HG02588 (cell line): ENCODE measurements around the gene ATP11C.
"Not testable (repeated sequence)": the region's sequence is repeated elsewhere in the genome, so short reads cannot be mapped to it uniquely, and the experiment has no call there.

Source experiments
- ATAC-seq: cut with Tn5 transposase; IDR thresholded peaks from one replicate; pipeline ENCODE4 v1.9.1; 2021; ENCODE audit warnings: mild to moderate bottlenecking, moderate library complexity; ENCODE audit not compliant: unreplicated experiment

Gene ATP11C

GRCh38 chrX:139924696-139925095 is 8.2 kb downstream of the ATP11C start:
- ATAC-seq = no peak

GRCh38 chrX:139924069-139924695 is 8.7 kb downstream of the ATP11C start:
- no peak for ATAC-seq

GRCh38 chrX:139921142-139921541 is 11.7 kb downstream of the ATP11C start:
- ATAC-seq = not testable (repeated sequence)

DNA sequence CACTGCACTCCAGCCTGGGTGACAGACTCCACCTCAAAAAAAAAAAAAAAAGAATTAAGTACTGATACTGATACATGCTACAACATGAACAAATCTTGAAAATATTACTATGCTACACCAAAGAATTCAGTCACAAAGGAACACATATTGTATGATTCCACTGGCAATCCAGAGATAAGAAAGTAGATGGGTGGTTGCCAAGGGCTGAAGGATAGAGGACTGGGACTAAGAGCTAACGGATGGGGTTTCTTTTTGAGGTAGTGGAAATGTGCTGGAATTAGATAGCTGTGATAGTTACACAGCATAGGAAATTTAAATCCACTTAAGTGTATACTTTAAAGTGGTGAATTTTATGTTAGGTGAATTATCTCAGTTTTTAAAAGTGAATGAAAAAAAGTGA is 12.5 kb downstream of the ATP11C start:
- no peak for ATAC-seq

DNA sequence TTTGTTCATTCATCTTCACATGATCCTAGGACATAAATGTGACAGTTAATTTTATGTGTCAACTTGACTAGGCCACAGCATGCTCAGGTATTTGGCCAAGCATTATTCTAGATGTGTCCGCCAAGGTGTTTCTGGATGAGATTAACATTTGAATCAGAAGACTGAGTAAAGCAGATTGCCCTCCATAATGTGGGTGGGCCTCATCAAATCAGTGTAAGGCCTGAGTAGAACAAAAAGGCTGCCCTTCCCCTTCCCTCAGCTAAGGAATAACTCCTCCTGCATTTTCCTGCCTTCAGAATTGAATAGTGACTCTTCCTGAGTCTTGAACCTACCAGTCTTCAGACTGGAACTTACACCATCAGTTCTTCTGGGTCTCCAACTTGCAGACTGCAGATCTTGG is 18.4 kb downstream of the ATP11C start:
- ATAC-seq = no peak

DNA sequence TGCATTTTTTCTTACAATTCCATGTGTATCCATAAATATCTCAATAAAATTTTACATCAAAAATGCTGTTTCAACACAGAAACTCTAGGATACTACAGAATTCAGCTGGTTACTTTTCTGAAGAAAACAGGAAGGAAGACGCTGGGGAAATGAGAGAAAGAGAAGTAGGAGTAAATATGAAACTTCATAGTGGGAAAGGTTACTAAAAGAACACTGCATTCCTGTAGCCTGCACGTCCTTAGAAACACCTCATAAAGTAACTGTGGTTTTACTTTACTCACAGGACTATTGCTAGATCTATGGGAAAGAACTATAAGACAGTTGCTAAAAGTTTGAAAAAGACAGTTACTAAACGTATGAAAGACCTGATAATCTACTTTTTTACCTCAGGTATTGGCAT is 23.1 kb downstream of the ATP11C start:
- no peak for ATAC-seq

- no peak for ATAC-seq
Measured at GRCh38 chrX:139907078-139907477, 25.8 kb downstream of the ATP11C start.

DNA sequence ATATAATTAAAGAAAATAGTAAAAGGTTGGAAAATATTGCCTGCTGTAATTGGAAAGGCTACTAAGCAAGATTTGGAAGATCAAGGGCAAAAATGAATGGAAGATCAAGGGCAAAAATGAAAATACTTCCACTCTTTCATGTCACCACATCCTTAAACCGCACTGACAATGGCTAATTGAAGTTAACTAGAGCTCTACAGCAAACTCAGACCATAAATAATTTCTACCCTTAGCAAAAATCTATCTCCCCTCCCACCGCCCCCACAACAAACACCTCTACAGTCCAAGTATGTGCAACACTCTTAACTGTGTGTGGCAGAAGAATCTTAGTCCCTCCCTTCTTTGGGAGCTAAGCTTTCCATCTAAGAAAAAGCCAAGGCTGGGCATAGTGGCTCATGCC is 27.1 kb downstream of the ATP11C start:
- no peak for ATAC-seq

DNA sequence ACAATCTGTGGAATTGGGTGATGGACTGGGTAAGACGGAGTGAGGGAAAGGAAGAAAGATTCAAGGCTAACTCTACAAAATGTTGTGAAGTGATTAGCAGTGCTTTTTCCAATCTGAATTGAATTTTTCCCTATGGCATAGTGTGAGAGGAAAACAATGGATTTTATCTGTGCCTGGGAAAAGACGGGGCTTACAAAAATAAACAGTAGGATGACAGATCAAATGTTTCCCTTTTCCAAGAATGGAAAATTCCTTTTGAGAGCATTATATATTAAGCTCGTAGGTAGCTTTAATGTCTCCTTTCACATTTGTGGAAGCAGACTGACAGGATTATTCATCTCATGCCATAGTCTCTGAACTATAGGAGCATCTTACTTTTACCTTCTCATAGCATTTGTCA is 27.8 kb downstream of the ATP11C start:
- ATAC-seq = no peak

DNA sequence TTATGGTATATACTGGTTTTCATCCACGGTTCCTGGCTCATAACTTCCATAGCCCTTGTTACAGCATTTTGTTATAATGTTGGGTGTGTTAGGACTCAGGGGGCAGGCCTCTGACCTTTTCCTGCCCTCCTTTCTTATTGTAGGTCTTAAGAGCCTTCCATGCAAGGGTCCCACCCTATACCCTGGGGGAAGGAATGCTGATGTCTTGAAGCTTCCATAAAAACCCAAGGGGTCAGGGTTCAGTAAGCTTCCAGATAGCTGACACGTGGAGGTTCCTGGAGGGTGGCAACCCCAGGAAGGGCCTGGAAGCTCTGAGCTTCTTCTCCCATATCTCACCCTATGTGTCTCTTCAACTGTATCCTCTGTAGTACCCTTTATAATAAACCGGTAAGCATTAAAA is 29.6 kb downstream of the ATP11C start:
- no peak for ATAC-seq

DNA sequence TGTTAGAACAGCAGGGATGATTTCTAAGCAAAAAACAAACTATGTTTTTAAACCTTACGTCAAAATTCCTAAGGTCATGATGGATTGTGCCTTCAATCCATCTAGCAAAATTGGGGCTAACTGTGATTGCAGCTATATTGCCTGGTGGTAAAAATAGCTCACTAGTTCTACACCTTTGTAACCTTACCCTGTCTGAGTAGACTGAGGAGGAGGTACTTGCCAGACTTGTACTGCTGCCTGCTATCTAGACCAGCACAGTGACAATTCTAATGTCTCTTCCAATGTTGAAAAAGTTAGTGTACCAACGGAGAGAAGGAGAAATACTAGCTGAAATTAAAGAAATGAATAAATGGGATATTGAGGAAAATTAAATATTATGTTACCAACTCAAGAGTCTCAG is 30.3 kb downstream of the ATP11C start:
- no peak for ATAC-seq

GRCh38 chrX:139898334-139898733 is 34.5 kb downstream of the ATP11C start:
- ATAC-seq = no peak

DNA sequence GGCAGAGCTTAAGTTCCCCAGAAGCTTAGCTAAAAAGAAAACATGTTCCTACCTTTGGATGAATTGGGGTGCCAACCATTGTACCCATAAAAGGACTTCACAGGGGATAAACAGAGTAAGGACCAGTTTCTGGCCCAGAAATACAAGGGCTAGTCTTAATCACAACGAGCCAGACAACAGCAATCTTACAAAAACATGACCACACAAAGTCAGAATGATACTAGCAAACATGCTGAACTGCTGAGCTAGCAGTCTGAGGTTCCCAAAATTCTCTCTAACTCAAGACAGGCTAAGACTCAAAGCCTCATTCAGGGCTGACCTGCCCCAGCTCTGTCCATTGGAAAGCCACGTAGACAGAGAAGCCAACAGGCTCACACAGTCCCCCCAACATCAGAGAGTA is 40.3 kb downstream of the ATP11C start:
- peak; percentile 79 for ATAC-seq

DNA sequence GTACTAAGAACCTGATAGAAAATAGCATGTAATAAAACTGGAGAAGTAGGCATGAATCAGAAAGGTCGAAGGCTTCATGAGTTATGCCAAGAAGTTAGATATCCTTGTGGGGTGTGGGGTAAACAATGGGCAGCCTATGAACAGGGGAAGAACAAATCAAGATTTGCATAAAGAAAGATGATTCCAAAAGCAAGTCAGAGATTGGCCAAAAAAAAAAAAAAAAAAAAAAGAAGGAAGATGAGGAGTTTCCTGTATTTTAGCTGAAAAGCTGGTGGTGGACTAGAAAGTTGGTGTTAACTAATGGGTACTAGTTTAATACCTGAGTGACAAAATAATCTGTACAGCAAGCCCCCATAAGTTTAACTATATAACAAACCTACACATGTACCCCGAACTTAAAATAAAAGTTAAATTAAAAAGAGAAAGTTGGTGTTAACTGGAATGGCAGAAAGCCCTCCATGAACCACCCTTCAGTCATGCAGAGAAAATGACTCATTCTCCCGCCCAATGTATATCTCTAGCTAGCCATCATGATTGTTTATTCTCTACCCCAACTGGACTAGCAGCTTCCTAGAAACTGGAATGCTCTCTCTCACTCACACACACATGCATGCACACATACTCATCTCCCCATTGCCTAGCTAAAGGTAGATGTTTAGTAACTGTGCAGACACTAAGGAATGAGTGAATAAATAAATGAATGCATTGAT is 41.7 kb downstream of the ATP11C start:
- ATAC-seq = no peak

GRCh38 chrX:139889760-139890159 is 43.1 kb downstream of the ATP11C start:
- no peak for ATAC-seq

DNA sequence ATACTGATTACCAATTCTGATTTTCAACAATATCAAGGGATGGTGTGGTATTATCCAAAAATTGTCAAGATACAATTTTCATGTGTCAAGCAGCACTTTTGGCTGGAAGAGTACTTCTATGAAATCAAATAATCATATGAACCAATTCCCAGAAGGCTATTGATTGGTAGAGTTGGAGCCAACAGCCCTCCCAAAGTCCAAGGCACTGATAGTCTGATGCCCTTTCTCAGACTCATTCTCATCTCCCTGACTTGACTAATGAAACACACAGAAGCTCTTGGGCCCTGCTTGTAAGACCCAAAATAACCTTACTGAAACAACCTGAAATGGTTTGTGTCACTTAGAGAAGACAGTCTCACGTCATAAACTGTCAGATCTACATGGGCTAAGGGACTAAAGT is 48.9 kb downstream of the ATP11C start:
- no peak for ATAC-seq

GRCh38 chrX:139882299-139882698 is 50.6 kb downstream of the ATP11C start:
- no peak for ATAC-seq

DNA sequence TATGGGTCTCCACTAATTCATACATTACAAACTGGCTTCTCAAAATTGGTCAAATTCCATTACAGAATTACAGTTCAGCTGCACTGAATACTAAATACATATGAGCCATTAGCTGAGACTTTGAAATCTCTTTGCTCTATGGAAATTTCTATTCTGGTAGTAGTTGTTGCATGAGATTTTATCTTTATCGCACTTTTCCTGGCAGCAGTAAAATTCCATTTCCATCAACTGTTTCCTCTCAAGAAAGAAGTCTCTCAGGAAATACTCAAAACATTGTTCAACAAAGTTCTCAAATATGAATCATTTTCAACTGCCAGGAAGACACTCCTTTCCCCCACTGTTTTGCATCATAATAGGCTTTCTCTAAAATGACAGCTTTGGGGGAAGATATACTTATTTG is 51.3 kb downstream of the ATP11C start:
- ATAC-seq = no peak

DNA sequence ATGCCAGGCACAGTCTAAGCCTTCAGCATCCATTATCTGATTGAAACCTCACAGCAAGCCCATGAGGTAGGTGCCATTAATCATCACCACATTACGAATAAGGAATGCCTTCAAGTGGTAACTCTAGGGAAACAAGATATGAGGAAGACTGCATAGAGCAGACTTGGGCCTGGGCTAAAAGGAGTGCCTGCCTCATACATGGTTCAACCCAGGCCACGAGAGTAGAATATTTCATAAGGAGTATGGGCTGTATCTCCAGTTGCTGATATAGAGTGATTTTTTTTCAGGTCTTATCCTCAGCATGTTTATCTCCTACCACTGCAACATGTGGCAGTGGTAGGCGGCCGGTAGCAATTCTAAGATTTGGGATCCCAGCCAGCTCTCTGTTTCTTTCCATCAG is 51.7 kb downstream of the ATP11C start:
- no peak for ATAC-seq

- no peak for ATAC-seq
Measured at GRCh38 chrX:139877710-139878414, 55.0 kb downstream of the ATP11C start.

- no peak for ATAC-seq
Measured at GRCh38 chrX:139875841-139876240, 57.0 kb downstream of the ATP11C start.

GRCh38 chrX:139869796-139870195 is 63.1 kb downstream of the ATP11C start:
- ATAC-seq = no peak
